GM12873 (cell line): ENCODE measurements around the gene OPN4.

Experiments used
- TF ChIP-seq, protein P1 (sequence below): IDR thresholded peaks from 2 replicates; pipeline ENCODE4 v1.5.1; 2012; ENCODE audit warnings: low read depth, mild to moderate bottlenecking, moderate library complexity, low read length, control low read depth; ENCODE audit not compliant: insufficient read depth; ENCODE audit errors: missing control alignments

OPN4 gene

GRCh38 chr10:86678999-86679792 is 24.8 kb downstream of the OPN4 start:
- TF ChIP-seq, protein P1, sequence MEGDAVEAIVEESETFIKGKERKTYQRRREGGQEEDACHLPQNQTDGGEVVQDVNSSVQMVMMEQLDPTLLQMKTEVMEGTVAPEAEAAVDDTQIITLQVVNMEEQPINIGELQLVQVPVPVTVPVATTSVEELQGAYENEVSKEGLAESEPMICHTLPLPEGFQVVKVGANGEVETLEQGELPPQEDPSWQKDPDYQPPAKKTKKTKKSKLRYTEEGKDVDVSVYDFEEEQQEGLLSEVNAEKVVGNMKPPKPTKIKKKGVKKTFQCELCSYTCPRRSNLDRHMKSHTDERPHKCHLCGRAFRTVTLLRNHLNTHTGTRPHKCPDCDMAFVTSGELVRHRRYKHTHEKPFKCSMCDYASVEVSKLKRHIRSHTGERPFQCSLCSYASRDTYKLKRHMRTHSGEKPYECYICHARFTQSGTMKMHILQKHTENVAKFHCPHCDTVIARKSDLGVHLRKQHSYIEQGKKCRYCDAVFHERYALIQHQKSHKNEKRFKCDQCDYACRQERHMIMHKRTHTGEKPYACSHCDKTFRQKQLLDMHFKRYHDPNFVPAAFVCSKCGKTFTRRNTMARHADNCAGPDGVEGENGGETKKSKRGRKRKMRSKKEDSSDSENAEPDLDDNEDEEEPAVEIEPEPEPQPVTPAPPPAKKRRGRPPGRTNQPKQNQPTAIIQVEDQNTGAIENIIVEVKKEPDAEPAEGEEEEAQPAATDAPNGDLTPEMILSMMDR: no peak

DNA sequence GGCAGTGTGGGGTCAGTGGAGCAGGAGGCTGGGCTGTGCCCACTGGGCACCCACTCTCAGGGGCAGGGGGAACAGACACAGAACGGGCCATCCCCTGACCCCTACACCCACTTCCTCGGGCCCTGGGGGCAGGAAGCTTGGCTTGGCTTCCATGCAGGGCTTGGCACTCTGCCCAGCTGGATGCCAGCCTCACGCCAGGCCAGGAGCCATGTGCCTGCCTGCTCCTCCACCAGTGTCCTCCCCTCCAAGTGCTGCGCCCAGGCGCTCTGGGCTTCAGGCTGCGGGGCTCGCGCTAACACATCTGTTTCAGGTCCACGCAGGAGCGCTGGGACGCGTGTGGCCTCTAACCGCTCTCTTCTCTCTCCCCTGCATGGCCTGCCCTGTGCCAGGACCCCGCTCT is 26.7 kb downstream of the OPN4 start:
- TF ChIP-seq, protein P1: no peak

DNA sequence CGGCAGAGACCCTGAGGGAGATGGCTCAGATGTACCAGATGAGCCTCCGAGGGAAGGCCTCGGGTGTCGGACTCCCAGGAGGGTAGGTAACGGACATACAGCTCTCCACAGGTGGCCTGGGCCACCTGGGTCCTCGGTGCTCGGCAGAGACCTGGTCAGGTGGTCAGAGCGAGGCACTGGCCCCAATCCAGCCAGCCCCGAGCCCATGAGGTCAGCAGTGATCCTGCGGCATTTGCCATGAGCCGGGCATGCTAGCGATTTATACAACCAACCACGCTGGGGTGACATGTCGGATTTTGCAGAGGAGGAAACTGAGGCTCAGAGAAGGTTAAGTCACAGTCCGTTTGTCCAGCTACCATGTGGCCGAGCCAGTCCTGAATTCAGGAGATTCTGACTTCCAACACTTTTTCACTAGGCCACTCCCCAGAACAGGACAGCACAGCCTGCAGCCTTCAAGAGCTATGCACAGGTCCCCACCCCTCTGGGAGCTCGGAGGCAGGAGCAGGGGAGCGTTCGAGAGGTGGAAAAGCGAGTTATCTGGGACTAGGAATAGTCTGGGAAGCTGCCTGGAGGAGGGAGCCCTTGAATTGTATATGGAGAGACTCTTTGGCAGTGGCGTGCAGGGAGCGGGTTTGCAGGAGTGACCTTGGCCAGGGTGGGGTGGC is 27.5 kb downstream of the OPN4 start:
- TF ChIP-seq, protein P1: no peak

DNA sequence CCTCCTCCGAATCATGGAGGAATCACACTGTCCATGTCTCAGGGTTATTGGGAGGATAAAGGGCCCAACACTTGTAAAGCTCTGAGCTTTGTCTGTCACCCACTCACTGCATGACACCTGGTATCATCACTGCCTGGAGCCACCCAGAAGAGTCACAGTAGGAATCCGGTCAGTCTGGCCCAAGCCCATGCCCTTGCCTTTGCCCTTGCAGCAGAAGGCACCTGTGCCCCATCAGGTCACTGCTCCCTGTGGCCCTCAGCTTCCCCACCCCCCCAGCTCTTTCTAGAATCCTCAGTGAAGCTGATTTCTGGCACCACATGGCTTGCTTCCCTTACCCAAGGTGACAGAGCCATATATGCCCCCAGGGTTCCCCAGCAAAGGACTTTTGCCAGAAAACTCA is 28.3 kb downstream of the OPN4 start:
- TF ChIP-seq, protein P1: no peak

DNA sequence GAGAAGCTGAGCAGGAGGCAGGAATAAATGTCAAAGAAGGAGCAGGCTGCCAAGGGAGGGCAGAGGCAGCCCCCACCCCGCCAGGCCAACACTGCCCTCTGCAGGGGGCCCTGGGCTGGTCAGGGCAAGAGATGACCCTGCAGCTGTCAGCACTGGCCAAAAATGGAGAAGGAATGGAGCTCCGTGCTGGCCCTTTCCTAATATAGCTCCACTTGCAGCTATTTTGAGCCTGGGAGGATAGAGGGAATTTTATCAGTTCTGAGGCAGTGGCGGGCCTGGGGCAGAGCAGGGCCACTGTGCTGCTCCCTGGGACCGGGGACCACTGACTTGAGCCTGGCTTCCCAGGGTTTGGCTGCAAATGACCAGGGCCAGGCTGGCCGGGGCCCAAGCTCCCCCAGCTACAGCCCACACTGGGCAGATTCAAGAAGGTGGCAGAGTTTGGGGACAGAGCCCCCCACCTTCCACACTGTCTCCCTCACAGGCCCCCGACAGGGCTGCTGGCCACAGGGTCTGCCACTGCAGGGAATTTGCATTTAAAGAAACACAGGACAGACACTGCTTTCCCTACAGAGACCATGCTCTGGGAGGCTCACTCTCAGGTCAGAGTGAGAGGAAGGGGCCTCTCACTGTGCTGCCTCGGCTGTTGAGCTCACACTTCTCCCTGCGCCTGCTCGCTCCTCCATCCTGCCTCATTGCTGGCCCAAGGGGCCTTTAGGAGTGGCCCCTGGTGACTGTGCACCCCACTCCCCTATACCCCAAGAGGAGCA is 30.2 kb downstream of the OPN4 start:
- TF ChIP-seq, protein P1: peak; percentile 22

DNA sequence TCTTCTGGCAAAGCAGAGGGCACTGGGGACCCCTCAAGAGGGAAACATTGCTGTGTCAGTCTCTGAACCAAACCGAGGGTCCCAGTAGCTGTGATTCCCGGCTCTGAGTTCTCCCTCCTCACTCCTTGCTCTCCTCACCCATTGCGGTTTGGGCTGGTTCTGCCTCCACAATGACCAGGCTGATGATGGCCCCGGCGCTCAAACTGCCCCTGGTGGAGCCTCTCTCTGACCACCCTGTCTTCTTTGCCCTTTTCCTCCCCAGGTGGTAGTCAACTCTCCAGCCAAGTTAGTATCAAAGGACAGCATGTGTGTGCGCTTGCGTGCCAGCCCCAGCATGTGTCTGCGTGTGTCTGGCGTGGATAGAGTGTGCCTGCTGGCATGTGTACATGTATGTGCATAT is 31.1 kb downstream of the OPN4 start:
- TF ChIP-seq, protein P1: no peak

DNA sequence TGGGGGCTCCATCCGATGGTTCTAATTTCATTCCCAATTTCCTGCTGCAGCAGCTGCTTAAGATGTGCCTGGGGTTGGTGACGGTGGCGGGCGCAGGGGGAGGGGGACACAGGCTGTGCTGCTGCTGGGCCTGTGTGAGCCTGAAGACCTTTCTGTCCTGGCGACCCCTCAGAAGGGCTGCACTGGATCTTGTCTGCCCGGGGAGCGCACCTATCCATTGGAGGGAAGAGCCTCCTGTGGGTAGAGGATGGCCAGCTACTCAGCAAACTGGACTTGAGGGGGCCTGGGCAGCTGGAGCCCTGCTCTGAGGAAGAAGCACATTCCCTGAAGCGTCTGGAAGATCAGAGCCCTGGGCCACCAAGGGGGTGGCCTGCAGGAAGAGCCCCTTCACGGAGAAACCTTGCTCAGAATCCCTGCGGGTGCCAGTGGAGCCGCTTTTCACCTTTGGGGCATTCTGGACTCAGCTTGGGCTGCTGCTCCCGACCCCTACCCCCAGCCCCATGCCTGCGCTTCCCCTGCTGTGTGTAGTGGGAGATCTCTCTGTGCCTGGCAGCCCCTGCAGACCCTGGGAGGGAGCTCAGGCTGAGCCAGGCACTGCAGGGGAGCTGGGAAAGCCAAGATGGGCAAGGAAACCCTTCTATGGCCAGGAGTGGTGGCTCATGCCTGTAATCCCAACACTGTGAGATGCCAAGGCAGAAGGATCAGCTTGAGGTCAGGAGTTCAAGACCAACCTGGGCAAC is 31.7 kb downstream of the OPN4 start:
- TF ChIP-seq, protein P1: no peak
